NK-92 treated with Interleukin-12 subunit alpha and Interleukin-12 subunit beta, amount 100 ng/mL, for 24 hours (cell line): ENCODE measurements around the gene HCN3.

Experiments
- DNase-seq: peaks from one replicate; lab custom pipeline; 2025; lab: John Stamatoyannopoulos, UW

The HCN3 gene

DNA sequence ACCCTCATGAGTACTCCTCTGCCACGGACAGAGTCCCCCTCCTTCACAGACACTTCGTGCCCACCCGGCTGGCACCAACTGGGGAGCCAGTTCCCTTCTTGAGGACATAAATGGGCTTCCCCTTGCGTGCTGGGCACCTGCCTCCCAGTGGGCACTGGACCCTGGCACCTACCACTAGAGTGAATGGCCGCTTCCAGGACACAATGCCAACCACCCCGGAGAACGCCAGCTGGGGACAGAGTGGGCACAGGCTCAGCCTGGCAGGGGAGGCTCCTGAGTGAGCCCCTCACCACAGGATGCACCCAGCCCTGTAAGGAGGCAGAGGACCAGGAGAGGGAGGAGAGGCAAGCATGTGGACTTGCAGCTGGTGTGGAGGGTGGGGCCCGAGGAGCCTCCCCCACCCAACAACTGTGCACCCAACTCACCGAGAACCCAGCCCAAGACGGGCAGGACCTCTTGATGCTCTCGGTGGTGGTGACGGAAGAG lies 23.0 kb upstream of the HCN3 start:
- DNase-seq: no peak

DNA sequence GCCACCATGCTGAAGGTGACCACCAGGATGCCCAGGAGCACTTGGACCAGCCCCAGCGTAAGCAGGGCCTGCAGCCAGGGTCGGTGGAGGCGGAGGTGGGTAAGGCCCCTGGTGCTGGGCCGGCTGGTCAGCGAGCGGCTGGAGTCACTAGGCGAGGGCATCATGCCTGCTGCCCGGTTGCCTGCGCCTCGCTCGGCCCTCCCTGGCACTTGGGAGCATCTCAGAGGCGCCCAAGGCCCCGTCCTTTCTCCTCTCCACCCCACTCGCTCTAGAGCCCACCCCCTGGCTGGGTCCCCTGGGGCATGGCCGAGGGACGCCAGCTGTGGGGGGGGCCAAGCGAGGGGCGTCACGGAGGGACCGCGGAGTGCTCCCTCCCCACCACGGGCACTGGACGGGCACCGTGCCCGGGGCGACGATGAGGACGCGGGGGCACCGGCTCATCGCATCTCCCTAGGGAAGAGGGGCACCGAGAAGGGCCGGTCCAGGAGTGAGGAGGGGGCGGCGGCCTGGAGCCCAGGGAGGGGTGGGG lies 22.5 kb upstream of the HCN3 start:
- no peak for DNase-seq

DNA sequence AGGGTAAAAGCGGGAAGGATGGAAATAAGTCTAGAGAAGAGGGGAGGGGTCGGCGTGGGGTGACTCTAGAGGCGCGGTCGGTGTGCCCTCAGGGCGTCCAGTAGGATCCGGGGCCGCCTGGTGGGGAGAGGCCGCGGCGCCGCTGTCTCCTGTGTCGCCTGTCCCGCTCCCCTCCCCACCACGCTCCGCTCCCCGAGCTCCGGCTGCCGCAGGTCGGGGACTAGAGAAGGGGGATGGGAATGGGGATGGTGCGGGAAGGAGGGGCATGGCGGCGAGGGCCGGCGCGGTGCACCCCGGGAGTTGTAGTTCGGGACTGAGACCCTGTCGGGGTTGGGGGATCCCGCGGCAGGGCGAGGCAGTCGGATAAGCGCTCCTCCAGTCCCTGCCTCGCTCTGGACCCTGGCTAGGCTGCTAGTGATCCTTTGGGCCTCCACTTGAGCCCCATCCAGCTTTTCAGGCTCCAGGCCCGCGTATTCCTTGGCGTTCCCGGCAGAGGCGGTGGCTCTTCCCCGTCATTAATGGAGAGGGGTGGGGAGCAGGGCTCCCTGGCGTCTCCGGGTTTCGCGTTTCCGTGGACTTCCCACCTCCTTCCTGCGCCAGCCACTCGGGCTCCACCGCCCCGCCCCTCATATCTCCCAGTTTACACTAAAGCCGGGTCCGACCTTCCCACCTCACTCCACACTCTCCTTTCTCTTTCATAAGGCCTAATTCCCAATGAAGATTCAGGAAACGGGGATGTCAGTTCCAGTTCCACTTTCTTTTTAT lies 21.8 kb upstream of the HCN3 start, which contains the start of gene ENTREP3:
TSS of gene ENTREP3 (minus strand) at position 241 of the 765 bp plus-strand sequence. CDS start 606 bp downstream, outside the sequence.
- DNase-seq: peak; percentile 27

DNA sequence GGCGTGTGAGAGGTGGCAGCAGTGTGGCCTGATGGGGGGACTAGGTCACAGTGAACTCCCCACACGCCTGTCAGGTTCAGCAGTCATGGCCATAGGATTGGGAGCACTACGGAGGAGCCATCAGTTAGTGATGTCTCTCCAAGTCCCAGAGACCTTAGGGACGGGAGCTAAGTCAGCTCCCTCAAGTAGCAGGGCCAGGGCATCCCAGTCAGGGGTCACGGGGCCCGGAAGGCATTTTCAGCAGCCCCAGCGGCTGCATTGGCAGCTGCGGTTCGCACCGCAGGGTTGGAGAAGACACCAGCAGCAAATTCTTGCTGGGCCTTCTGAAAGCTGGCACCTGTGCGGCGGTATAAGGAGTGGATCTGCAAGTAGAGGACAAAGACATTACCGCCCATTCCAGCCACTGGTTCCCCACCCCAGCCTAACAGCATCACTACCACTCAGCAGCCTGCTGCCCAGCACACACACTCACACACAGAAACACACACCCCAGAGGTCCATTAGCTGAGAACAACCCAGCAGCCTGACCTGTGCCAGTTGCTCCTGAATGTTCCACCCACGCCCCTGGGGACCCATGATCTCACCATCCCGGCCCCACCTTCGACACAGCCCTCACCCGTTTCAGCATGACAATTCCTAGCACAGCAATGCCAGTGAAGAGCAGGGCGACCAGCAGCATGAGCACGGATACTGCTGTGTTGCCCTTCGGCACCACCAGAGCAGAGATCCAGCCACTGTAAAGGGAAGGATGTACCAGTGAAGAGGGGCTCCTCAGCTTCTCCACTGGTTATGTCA lies 21.0 kb upstream of the HCN3 start:
- no peak for DNase-seq

DNA sequence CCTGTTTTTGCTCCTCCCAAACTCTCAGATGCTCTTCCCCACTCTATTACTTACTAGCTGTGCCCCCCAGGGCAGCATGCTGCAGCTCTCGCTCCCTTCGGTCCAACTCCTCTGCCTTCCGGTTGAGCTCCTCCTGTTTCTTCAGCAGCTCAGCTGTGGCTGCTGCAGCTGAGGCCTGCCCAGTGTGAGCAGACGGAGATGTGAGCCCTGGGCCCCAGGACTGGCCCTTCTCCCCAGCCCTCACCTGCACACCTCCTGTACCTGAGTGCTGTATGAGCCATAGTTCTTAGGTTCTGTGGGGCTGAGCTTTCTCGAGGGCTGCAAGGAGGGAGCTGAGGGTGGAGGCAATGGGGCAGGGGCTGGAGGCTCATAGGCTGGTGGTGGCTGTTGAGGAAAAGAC lies 17.0 kb upstream of the HCN3 start:
- no peak for DNase-seq

DNA sequence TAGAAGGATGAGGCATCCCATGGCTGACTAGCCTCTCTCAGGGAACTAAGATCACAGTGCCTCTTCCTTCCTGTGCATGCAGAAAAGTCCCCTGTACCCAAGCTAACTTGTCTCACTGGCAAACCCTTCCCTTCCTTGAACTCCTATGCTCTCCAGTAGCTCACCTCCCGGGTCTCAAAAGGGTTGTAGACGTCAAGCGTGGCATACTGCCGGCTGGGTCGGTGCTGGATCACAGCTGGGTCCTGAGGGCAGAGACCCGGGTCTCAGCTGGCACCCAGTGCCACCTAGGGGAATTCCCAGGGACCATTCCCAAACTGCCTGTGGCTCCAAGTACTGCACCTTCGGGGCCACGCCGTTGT lies 15.8 kb upstream of the HCN3 start:
- peak; percentile 30 for DNase-seq

DNA sequence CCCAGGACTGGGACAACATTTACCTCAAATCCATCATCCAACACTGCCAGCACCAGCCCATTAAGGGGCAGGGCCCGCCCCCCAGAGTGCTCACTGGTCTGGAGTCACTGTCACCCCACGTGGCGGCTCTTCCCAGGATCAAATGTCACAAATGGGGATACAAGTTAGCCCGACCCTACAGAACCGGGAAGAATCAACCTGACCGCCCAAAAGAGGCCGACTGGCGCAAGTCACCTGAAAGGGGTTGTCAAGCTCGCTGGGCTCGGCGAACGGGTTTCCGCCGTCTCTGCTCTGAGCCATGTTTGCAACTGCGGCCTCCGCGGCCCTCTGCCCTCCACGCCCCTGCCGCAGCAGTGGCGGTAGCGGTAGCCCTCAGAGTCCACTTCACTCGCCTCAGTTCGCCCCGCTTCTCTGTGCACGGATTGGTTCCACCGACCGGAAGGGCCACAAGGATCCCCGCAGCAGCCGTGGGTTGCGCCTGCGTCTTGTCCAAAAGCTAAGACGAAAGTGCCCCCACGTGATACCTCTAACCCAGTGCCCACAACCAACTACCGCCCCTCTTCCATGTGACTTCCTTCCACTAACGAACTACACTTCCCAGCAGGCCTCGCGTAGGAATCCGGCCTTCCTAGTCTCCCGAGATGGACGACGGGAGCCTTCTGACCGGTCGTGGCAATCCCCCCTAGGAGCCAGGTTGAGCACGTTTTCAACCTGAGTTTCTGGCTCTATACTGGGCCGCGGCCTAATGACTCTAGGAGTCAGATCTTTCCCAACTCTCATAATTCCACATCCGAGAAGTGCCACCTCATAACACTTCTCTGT lies 15.2 kb upstream of the HCN3 start, which contains the start of gene SCAMP3:
TSS of gene SCAMP3 (minus strand) at position 509 of the 822 bp plus-strand sequence. CDS start at position 300, 209 bp downstream.
- DNase-seq: peak; percentile 94

DNA sequence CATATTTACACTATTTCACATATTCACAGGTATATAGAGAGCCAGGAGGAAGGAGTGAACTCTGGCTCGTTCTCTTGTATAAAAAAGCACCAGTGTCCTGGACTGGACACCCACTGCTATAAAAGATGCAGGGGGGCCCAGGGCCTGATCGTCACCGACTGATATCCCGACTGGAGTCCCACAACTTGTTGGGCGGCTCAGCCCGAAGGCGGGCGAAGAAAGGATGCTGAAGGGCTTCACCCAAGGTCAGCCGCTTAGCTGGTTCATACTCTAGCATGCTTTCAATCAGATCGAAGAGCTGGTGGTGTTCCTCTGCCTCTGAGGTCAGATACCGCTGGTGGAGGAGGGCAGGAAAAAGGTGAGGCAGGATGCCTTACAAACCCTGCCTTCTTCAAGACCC lies 14.2 kb upstream of the HCN3 start:
- no peak for DNase-seq

DNA sequence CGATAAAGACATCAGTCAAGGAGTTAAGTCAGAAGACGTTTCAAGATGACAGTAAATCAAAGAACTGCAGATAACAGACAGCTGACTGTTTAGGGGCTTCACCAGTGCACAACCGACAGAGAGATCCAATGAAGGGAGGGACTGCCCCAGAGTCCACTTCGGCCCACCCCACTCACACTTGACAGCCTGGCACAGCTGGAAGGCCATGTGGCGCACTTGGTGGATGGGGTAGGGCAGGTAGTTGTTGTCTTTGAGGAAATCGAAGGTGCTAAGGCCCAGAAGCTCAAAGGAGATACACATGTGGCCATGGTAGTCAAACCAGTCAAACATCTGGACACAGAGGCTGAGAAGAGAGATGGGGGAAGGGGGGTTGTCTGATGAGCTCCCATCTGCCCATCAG lies 10.7 kb upstream of the HCN3 start:
- no peak for DNase-seq

DNA sequence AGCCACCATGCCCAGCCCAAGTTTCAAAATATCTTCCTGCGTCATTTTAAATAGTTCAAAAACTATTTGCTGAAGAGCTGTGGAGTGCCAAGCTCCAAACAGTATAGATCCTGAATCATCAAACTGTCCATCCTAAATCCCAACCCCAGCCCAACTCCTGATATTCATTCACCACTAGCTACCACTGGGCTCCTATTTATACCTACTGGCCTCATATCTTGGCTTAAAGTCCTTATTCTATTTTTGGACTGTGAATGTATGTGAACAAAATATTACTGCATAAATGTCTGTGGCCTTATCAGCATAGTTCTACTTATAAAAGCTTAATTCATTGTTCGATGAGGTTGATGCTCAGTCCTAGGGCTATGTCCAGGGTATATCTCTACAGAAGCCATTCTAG lies 9.9 kb upstream of the HCN3 start:
- no peak for DNase-seq

DNA sequence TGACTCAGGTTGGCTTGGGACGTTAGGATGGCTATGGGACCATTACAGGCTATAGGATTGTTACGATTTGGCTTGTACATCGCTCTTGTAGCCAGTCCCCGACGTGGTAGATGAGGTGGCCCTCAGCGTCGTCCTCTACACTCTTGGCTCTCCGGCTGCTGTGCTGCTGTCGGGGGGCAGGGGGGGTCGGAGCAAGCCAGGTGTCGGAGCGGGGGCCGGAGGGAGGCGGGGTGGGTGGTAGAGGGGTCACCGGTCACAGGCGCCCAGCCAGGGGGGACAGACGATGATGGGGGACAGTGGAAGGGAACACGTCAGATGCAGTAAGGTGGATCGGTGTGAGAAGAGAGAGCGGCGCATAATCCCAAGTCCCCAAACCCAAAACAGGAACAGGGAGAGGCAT lies 8.6 kb upstream of the HCN3 start:
- no peak for DNase-seq

DNA sequence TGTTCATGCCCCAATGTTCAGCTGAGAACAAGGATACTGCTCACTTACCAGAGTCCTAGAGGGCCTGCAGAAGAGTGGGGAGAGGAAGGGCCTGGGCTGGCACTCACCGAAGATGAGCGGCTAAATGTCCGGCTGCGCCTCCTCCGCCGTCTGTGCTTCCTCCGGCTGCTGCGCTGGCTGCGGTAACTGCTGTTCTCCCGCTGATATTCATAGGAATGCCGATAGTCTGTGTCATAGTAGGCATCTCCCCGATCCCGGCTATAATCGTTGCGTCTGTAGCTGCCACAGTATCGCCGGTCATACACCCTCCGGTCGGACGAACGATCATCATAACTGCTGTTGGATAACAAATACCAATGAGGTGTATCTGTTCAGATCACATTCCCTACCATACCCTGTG lies 7.9 kb upstream of the HCN3 start:
- DNase-seq: no peak

DNA sequence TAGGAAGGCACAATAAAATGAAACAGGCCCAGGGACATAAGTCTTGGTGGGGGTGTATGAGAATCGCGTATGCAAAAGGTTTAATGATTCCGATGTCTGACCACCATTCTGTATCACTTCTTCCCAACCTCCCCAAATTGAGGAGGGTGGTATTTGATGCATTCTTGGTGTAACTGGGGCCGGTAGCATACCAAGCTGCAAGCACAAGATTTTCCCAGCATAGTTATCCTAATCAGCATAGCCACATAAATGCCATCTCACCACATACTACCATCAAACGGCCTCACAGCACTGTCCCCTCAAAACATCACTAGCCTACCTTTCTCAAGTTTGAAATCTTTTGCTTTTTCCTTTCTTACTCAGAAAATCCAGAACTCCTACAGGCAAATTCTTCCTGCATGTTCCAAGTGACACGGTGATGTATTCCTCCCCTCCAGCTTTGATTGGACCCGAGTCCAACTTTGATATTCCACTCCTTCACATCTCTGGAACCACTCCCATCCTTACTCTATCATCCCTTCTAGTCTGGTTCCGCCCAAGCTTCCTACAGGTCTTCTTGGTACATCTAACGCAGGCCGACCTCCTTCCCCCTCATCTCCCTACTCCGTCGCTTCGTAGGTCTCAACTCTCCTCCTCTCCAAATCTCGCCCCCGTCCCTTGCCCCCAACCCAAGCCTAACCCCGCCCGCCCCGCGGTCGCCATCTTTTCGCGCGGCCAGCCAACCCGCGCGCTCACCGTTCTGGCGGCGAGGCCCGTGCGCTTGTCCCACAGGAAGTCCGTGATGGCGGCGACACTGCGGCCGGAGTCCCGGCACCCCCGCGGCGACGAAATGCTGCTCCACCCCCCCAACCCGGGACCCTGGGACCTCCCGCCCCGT lies 4.6 kb upstream of the HCN3 start:
- DNase-seq: no peak

DNA sequence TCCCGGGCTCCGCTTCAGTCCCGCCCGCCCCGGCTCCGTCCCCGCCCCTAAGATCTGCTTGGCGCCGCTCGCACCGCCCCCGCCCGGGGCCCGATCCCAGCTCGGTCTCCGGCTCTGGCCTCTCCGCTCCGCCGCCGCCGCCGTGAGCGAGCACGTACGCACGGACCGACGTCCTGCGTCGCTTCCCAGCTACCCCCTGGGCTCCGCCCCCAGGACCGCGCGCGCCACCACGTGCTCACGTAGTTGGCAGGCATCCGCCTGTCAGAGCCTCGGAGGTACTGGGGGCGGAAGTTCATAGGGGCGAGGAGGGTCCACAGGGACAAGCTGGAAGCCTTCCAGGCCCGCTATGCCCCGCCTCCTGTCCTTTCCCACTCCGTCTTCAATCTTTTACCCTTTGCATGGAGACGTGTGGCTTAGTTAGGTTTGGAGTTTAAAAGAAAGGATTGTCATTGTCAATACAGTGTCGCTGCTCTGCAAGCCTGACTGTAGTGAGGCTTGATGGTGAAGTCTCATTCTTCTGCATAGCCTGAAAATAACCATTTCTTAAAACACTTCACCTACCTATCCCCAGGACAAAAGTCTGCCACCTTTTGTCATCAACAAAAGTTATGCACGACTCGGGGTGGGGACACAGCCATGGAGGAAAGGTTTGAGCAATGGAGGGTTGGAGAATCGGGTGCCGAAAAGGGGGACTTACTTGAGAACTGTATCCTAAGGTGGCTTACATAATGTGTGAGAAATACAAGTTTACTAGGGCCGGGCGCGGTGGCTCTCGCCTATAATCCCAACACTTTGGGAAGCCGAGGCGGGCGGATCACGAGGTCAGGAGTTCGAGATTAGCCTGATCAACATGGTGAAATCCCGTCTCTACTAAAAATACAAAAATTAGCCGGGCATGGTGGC lies 3.7 kb upstream of the HCN3 start, which contains the start of gene CLK2:
TSS of gene CLK2 (minus strand) at position 162 of the 903 bp plus-strand sequence. CDS start 2,527 bp downstream, outside the sequence.
- peak; percentile 94 for DNase-seq

DNA sequence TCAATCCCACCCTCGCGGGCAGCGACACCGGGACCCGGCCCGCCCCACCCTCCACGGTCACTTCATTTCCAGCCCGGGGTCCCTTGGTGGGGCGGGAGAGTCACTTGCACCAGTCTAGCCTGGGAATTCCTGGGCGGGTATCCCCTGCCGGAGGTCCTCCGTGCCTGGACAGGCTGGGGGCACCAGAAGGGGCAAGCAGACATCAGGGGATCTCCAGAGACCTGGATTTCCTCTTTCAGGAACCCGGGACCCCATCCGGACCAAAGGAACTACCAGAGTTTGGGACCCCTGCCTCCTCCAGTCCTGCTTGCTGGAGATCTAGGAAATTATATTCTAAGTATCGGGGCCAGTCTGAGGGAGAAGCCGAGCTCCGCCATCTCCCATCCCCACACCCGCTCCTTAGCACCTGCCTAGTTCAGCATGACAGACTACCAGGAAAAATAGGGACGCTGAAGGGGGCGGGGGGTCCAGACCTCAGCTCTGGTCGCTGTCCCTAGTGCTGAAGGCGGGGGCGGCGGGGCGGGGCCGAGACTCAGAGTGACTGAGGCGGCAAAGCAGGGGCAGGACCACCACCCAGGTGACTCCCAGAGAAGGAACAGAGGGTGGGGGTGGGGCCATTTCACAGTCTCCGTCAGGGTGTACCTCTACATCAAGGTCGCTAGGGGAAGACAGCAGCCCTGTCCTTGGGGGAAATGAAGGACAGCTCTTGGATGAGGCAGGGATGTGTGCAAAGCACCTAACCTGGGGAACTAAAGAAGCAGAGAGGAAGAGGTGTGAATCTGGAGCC lies 832 bp downstream of the HCN3 start:
- DNase-seq: no peak

DNA sequence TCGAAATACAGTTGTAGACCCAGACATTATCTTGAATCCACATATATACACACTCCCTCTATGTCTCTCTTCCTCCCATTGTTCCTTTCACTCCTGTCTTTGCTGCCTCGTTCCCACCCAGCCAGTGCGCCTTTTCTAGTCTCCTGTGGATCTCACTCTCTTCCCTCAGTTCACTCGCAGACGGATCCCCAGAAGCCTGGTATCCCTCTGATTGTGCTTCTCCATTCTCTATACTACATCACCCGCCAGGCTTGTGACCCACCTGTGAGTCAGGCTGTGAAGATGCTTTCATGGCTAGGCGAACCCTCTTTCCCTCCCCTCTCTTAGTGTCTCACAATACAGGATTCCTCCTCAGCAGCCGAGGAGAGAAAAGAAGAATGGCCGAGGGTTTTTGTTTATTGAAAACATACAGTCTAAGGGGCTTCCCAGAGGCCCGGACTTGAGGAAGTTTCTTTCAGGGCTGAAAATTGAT lies 1.5 kb downstream of the HCN3 start:
- DNase-seq: no peak

DNA sequence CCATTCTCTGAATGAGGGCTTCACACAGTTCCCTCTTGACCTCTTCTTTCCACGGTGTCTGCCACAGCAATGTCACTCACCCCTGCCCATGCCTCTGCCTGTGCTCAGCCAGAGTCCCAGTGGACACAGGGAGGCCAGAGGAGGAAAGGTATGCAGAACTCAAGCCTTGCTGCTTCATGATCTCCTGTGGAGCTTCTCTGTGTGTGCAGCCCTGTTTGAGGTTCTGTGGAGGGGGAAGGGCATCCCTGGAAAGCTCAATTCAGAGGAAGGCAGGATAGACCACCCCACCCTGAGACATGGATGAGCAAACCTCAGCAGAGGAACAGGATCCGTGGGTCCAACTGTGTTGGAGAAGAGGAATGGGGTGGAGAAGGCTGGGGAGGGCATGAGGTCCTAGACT lies 2.0 kb downstream of the HCN3 start:
- no peak for DNase-seq

DNA sequence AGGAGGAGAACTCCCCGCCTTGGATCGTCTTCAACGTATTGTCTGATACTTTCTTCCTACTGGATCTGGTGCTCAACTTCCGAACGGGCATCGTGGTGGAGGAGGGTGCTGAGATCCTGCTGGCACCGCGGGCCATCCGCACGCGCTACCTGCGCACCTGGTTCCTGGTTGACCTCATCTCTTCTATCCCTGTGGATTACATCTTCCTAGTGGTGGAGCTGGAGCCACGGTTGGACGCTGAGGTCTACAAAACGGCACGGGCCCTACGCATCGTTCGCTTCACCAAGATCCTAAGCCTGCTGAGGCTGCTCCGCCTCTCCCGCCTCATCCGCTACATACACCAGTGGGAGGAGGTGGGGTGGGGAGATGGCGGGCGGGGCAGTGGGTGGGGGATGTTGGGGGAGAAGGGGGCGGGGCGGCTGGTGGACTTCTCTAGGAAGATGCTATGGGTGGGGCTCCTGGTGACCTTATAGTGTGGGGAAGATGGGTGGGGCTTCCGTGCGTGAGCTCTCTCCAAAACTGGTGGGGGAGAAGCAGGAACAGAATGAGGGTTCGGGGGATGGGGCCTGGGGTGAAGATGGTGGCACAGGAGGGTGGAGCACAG lies 5.3 kb downstream of the HCN3 start:
- DNase-seq: no peak
